Urinary bladder (tissue), 4 donors: ENCODE data around the gene PRSS48. TPM values are rescaled to one million over a fixed set of nuclear protein-coding genes. Genes with fewer than 3 reads are reported as not detected.
A peak's percentile ranks its signal among the peaks of the same experiment; 100 is the strongest.
"Not testable (repeated sequence)": the region's sequence is repeated elsewhere in the genome, so short reads cannot be mapped to it uniquely, and the experiment has no call there.

Experiments
- DNase-seq: peaks from one replicate; pipeline ENCODE4 v3.0.0-alpha.2; 2015; ENCODE audit errors: extremely low spot score
- H3K27ac ChIP-seq: one replicate; pipeline ENCODE4 v1.5.1; 2013; ENCODE audit warnings: low read depth, mild to moderate bottlenecking, moderate library complexity
- H3K36me3 ChIP-seq: one replicate; pipeline ENCODE4 v1.6.1; 2013; ENCODE audit warnings: mild to moderate bottlenecking, moderate library complexity; ENCODE audit not compliant: insufficient read depth
- H3K4me1 ChIP-seq: one replicate; pipeline ENCODE4 v1.6.1; 2013; ENCODE audit warnings: mild to moderate bottlenecking, moderate library complexity; ENCODE audit not compliant: insufficient read depth
- H3K4me3 ChIP-seq: one replicate; pipeline ENCODE4 v1.5.1; 2013; ENCODE audit warnings: low read depth, low read length
- WGBS: extraction: QIAGEN DNeasy Blood & Tissue Kit; methylation state at CpG from one replicate; pipeline ENCODE4 v1.1.7; 2013; 5-methylcytosine and 5-hydroxymethylcytosine counted together
- polyA plus RNA-seq: library from polyadenylated mRNA; stranded (reverse); fragments of 200-250 nt; gene quantifications from one replicate; pipeline ENCODE4 v1.2.3, GENCODE V29; 2013
- total RNA-seq: library from RNA; depleted of rRNA; stranded (reverse); fragments of >200 nt; gene quantifications from one replicate; pipeline ENCODE4 v1.2.3, GENCODE V29; 2014
- donor health status: healthy with polysubstance abuse.
- donor health status: healthy.

The PRSS48 gene
- total and polyA plus RNA-seq, 2 donors = not detected

GRCh38 chr4:151315212-151315886 is 38.4 kb downstream of the PRSS48 start:
- 59% methylated on average over 2 of the region's 2 CpGs for WGBS
- no peaks in the 10 kb centered on the region for H3K36me3 ChIP-seq

GRCh38 chr4:151316645-151317044 is 39.7 kb downstream of the PRSS48 start:
- DNase-seq = no peak
- WGBS = 53% methylated on average over 2 of the region's 2 CpGs
- Histone ChIP-seq H3K27ac (no peak overlapping the region), H3K36me3 (no peaks in the 10 kb centered on the region), H3K4me1 (no peaks in the 10 kb centered on the region), H3K4me3 (no peak overlapping the region)

More at GRCh38 chr4:151315212-151315886, 38.4 kb downstream of the PRSS48 start:
- no peaks in the 10 kb centered on the region for H3K4me1 ChIP-seq
- no peak for DNase-seq
- no peak overlapping the region for H3K27ac ChIP-seq
- H3K4me3 ChIP-seq = no peak overlapping the region

DNA sequence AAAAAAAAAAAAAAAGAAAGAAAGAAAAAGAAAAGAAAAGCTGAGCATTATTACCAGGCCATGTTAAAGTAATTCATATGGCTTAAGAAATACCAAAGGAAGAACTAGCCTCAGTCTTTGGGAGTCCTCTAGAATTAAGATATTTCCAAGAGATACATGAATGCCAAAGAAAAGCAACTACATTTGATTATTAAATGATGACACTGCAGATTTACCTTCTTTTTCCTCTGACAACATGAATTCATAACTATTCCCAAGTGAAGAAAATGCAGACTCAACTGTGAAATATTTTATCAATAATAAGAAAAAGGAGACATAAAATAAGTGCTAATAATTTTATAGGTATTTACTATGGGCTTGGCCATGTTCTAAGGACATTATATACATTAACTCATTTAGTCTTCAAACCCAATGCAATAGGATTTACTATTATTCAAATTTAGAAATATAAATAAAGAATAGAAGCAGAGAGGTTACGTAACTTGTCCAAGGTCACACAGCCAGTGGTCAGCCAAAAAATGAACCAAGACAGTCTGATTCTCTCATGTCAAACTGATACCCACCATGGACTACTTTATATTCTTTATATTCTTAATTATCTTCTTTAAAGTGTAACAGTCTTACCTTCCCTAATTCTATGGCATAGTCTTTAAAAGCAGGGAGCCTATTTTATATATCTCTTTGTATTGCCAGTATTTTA is 41.5 kb downstream of the PRSS48 start:
- WGBS = 95% methylated on average over 1 of the region's 1 CpG
- Histone ChIP-seq H3K4me1 (no peaks in the 10 kb centered on the region), H3K4me3 (no peak overlapping the region), H3K36me3 (no peaks in the 10 kb centered on the region), H3K27ac (no peak overlapping the region)
- no peak for DNase-seq

DNA sequence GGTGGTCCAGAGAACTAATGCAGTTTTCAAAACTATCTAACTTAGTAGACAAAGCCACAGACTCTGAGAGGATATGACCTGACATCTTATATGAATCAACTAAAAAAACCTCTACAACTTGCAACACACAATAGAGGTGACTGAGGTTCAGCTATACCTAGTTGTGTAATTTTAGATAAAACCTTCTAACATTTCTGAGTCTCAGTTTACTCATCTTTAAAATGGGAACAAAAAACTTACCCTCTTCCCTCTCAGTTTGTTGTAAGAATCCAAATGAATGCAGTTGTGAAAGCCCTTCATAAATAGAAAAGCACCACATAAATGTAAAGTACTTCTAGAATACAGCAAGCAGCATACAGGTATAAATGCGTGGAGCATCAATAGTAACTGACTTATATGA is 42.5 kb downstream of the PRSS48 start:
- WGBS = 99% methylated on average over 1 of the region's 1 CpG
- no peak for DNase-seq
- Histone ChIP-seq H3K4me1 (no peaks in the 10 kb centered on the region), H3K4me3 (no peak overlapping the region), H3K27ac (no peak overlapping the region), H3K36me3 (no peaks in the 10 kb centered on the region)

DNA sequence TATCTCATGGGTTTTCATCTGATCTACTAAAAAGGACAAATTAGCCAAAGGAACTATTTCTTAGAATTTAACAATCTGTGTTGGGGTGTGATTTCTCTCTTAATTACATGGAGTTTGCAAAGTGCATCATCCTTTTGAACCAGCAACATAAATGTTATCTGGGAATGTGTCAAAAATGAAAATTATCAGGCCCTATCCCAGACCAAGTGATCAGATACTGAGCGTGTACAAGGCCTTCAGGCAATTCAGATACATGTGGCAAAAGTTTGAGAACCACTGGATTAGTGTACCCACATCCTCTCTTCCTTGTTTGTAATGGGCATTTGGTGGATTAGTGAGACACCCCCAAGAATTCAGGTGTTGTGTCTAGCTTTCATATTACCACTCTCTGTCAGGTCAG is 44.6 kb downstream of the PRSS48 start:
- Histone ChIP-seq H3K4me3 (no peak overlapping the region), H3K27ac (no peak overlapping the region), H3K36me3 (no peaks in the 10 kb centered on the region), H3K4me1 (no peaks in the 10 kb centered on the region)
- no peak for DNase-seq
- 68% methylated on average over 1 of the region's 1 CpG for WGBS

DNA sequence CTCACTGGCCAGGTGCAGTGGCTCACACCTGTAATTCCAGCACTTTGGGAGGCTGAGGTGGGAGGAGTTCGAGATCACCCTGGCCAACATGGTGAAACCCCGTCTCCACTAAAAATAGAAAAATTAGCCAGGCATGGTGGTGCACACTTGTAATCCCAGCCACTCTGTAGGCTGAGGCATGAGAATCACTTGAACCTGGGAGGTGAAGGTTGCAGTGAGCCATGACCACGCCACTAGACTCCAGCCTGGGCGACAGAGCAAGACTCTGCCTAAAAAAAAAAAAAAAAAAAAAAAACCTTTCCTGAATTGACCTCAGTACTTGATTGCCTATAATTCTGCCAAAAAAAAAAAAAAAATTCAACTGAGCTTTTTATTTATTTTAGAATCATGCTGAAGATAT is 45.2 kb downstream of the PRSS48 start:
- not testable (repeated sequence) for H3K36me3 ChIP-seq, H3K4me1 ChIP-seq, H3K27ac ChIP-seq, DNase-seq, H3K4me3 ChIP-seq
- 57% methylated on average over 4 of the region's 4 CpGs for WGBS

- no peaks in the 10 kb centered on the region for H3K4me1 ChIP-seq
- DNase-seq = no peak
These were observed 45.6 kb downstream of the PRSS48 start for GRCh38 chr4:151322570-151322969.

DNA sequence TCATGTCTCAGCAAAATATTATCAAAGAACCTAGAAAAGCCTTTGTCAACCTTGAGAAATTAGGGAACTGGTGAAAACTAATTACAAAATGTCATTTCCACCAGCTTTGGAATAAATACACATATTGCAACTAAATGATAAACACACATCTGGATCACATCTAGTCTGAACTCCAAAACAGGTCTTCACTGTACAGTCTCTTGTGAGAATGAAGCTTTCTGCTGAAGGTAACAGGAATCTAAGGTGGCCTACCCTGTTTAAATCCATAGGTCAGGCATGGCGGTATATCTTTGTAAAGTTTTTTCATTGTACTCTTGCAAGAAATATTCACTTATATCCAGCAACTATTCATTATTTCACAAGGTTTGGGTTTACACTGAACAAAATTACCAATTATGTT is 46.7 kb downstream of the PRSS48 start:
- no peak for DNase-seq
- Histone ChIP-seq H3K4me1 (no peaks in the 10 kb centered on the region), H3K36me3 (no peaks in the 10 kb centered on the region), H3K27ac (peak overlapping the region; percentile 10), H3K4me3 (peak overlapping the region; percentile 86)
- WGBS = 78% methylated on average over 1 of the region's 1 CpG

More at GRCh38 chr4:151322570-151322969, 45.6 kb downstream of the PRSS48 start:
- Histone ChIP-seq H3K36me3 (no peaks in the 10 kb centered on the region), H3K27ac (no peak overlapping the region), H3K4me3 (no peak overlapping the region)

DNA sequence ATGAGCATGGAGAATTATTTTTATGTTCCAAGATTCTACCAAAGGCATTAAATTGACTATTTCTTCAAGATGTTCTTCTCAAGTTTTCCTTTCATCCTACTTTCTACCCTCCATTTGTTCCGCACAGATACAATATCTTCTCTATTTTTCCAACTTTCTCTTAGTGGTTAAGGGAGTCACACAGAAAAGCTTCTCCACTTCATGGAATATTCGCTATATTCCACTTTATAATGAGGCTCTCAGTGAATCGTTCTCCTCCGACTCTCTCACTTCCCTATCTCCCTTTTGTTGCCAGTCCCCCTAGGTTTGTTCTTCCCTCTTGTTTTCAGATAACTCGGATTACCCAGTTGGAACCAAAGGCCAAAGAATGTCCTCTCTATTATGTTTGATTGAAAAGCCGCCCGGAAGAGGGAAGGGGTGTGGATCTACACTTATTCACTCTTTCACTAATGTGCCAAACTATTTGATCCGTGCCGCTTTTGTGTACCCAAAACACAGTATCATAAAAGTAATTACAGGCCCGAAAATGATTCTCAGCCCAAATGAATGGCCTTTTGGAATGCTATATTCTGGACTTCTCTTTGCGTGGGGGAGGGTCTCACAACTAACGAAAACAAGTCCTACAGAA is 47.3 kb downstream of the PRSS48 start:
- H3K4me3 ChIP-seq = peak overlapping the region; percentile 86
- H3K27ac ChIP-seq = peak overlapping the region; percentile 56
- WGBS = 16% methylated on average over 12 of the region's 12 CpGs
- H3K36me3 ChIP-seq = no peaks in the 10 kb centered on the region
- no peak for DNase-seq
- H3K4me1 ChIP-seq = no peaks in the 10 kb centered on the region

DNA sequence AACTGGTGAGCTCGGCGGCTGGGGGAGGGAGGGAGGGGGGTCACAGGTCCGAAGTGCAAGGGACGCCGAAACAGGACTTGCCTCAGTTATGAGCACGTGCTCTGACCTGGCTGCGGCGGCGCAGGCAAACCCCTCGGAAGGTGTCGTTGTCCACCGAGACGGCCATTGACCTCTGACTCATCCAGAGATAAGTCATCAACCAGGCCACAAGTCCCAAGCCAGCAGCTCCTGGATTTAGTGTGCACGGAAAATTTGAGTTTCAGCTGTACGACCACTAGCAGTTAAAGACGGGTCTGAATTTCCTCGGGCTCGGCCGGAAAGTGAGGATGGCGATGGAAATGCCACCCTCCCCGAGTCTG is 47.8 kb downstream of the PRSS48 start:
- no peak for DNase-seq
- H3K4me1 ChIP-seq = no peaks in the 10 kb centered on the region
- peak overlapping the region; percentile 86 for H3K4me3 ChIP-seq
- no peaks in the 10 kb centered on the region for H3K36me3 ChIP-seq
- under 1% methylated on average over 21 of the region's 21 CpGs for WGBS
- H3K27ac ChIP-seq = peak overlapping the region; percentile 96

DNA sequence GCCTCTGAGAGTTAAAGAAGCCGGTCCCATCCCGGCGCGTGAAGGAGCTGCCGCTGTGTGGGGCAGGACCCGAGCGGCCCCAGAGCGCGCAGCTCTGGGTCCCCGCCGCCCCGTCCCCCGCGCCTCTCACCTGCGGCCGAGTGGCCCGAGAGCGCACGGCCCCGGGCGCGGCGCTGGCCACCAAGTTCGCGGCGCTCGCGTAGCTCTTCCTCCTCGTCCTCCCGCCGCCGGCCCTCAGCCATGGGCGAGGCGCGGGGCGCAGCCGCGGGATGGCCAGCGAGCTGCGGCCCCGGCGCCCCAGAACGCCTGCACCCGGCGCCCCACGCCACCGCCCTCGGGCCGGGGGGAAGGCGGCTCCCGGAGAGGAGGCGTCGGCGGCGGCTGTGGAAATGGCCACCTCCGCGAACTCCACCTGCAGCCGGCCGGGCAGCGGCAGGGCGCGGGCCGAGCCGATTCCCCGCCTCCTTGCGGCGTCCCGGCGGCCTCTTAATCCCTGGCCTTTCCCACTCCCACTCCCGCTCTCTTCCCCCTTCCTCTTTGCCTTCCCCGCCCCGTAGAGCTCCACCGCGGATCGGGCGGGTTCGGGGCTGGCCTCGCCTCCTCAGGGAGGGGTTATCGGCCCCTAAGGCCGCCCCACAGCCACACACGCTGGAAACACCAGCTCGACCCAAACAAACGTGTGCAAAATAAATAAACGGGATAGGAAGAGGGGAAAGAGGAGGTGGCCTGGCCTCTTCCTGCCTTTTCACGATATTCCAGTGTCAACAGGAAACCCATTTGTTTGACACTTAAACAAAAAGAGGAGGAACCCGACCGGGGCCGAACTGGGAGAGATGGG is 48.4 kb downstream of the PRSS48 start, which contains the start of gene SH3D19:
Gene SH3D19 (minus strand): TSS at position 495 of the 838 bp plus-strand sequence. CDS start 253 bp downstream, at position 242.
- Histone ChIP-seq H3K27ac (peak within 1 kb of the TSS; percentile 96), H3K36me3 (no peaks in the 10 kb centered on the region), H3K4me3 (peak within 1 kb of the TSS; percentile 86), H3K4me1 (no peaks in the 10 kb centered on the region)
- DNase-seq = no peak
- WGBS = under 1% methylated on average over 88 of the region's 88 CpGs

- Histone ChIP-seq H3K36me3 (no peaks in the 10 kb centered on the region), H3K27ac (peak overlapping the region; percentile 96), H3K4me3 (peak overlapping the region; percentile 86), H3K4me1 (no peaks in the 10 kb centered on the region)
- 34% methylated on average over 6 of the region's 6 CpGs for WGBS
- no peak for DNase-seq
These were observed 48.9 kb downstream of the PRSS48 start for GRCh38 chr4:151325949-151326246.

DNA sequence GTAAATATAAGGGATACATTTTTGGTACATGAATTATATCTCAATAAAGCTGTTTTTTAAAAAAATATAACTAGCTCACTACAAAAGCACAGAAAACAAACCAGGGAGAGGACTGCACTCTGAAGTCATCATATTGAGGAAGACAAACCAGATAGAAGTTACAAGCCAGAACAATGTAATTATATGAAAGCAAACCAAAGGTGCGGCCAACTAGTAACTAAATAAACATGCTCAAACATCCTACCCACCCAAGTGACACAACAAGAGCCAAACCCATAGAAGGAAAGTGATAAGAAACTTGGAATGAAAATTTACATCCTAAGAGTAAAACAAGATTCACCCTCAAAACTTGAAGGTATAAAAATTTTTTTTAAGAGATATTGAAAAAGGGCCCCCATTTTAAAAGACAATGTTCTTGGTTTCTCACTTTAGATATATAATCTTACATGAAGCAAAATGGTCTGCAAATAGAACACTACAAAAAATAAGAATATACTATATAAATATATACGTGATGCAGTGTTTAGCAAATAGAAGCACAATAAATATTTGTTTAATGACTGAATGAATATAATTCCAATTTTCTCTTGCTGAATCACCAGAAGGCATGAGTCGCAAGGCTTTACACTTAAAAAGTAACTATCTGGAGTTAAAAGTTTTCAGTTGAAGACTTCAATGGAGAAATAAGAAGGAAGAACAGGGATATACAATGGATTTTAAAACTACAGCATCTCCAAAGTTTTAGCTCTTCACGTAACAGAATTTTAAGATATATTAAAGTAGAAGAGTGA is 52.5 kb downstream of the PRSS48 start:
- WGBS = 81% methylated on average over 4 of the region's 4 CpGs
- Histone ChIP-seq H3K4me1 (no peaks in the 10 kb centered on the region), H3K36me3 (no peaks in the 10 kb centered on the region), H3K27ac (no peak overlapping the region), H3K4me3 (no peak overlapping the region)
- no peak for DNase-seq
